ENCODE data around the gene DNAJC18.

DNA sequence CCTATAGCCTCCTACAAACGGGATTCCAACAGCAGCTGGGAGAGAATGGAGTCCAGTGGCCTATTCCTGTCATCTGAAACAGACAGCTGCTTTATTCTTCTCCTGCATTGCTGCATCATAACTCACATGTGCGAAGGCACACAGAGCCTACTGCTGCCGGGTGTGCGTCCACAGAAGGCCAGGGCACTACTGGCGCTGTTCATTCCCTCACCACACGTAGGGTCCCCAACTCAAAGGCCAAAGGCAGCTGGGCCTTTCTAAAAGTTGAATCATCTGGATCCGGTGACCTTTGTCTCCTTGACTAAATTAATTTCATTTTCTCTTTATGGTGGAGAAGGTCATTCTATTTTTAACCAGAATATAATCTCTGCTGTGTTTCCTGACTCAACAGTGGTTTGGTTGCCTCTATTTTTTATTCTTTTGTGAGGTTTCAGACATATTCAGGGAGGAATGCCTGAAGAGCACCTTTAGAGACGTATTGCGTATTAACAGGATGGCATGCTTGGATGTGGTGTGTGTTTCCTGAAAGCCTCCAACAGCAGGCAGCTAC lies 24.7 kb downstream of the DNAJC18 start:
- TF ChIP-seq, protein P1, sequence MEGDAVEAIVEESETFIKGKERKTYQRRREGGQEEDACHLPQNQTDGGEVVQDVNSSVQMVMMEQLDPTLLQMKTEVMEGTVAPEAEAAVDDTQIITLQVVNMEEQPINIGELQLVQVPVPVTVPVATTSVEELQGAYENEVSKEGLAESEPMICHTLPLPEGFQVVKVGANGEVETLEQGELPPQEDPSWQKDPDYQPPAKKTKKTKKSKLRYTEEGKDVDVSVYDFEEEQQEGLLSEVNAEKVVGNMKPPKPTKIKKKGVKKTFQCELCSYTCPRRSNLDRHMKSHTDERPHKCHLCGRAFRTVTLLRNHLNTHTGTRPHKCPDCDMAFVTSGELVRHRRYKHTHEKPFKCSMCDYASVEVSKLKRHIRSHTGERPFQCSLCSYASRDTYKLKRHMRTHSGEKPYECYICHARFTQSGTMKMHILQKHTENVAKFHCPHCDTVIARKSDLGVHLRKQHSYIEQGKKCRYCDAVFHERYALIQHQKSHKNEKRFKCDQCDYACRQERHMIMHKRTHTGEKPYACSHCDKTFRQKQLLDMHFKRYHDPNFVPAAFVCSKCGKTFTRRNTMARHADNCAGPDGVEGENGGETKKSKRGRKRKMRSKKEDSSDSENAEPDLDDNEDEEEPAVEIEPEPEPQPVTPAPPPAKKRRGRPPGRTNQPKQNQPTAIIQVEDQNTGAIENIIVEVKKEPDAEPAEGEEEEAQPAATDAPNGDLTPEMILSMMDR (conservative IDR thresholded peaks at IDR 0.05; ENCODE audit: low read depth, low read length), result no peak
- no peak for TF ChIP-seq EZH2 (IDR thresholded peaks at IDR 0.05; ENCODE audit: low read length, unreplicated experiment)

Data from PC-3 (cell line).